C4-2B (cell line): ENCODE data around the gene MUTYH.

Experiments used
- ZFX ChIP-seq: fragments of 450-650 bp; IDR thresholded peaks from 2 replicates; pipeline ENCODE4 v1.6.1; 2017
- TF ChIP-seq, protein P1 (sequence below): fragments of 450-650 bp; conservative IDR thresholded peaks from 2 replicates; pipeline ENCODE4 v1.5.1; 2017; ENCODE audit warnings: mild to moderate bottlenecking

- TF ChIP-seq, protein P1, sequence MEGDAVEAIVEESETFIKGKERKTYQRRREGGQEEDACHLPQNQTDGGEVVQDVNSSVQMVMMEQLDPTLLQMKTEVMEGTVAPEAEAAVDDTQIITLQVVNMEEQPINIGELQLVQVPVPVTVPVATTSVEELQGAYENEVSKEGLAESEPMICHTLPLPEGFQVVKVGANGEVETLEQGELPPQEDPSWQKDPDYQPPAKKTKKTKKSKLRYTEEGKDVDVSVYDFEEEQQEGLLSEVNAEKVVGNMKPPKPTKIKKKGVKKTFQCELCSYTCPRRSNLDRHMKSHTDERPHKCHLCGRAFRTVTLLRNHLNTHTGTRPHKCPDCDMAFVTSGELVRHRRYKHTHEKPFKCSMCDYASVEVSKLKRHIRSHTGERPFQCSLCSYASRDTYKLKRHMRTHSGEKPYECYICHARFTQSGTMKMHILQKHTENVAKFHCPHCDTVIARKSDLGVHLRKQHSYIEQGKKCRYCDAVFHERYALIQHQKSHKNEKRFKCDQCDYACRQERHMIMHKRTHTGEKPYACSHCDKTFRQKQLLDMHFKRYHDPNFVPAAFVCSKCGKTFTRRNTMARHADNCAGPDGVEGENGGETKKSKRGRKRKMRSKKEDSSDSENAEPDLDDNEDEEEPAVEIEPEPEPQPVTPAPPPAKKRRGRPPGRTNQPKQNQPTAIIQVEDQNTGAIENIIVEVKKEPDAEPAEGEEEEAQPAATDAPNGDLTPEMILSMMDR, result no peak
- TF ChIP-seq ZFX, result no peak
These were observed 42.4 kb downstream of the MUTYH start for GRCh38 chr1:45297666-45298356.
